NCI-H1092 treated with DMSO at 0.1 percent for 48 hours (cell line): Measurements from ENCODE around the gene SLC36A3.
"Not testable (repeated sequence)": the region's sequence is repeated elsewhere in the genome, so short reads cannot be mapped to it uniquely, and the experiment has no call there.

Source experiments
- DNase-seq: peaks from one replicate; lab custom pipeline; 2025; lab: John Stamatoyannopoulos, UW

The SLC36A3 gene

GRCh38 chr5:151303666-151304065 lies at the start of gene SLC36A3:
Gene SLC36A3, minus strand, starts transcription at chr5:151303766. Its CDS starts 412 bp downstream, at chr5:151303354.
- DNase-seq, result no peak

- no peak for DNase-seq
These were observed 48.1 kb upstream of the SLC36A3 start for GRCh38 chr5:151351671-151352070.

- no peak for DNase-seq
These were observed 45.2 kb upstream of the SLC36A3 start for GRCh38 chr5:151348789-151349188.

GRCh38 chr5:151347369-151347768 lies 43.8 kb upstream of the SLC36A3 start, which contains the start of gene SLC36A2:
Gene SLC36A2, minus strand, starts transcription at chr5:151347559. Its CDS starts 99 bp downstream, at chr5:151347460.
- no peak for DNase-seq

- DNase-seq, result no peak
These were observed 42.4 kb upstream of the SLC36A3 start for GRCh38 chr5:151345808-151346478.

- no peak for DNase-seq
These were observed 41.7 kb upstream of the SLC36A3 start for GRCh38 chr5:151345187-151345807.

GRCh38 chr5:151344088-151344487 lies 40.5 kb upstream of the SLC36A3 start:
- no peak for DNase-seq

- no peak for DNase-seq
These were observed 36.4 kb upstream of the SLC36A3 start for GRCh38 chr5:151340004-151340403.

GRCh38 chr5:151338734-151339133 lies 35.2 kb upstream of the SLC36A3 start:
- no peak for DNase-seq

GRCh38 chr5:151332857-151333256 lies 29.3 kb upstream of the SLC36A3 start:
- DNase-seq, result no peak

GRCh38 chr5:151328734-151329133 lies 25.2 kb upstream of the SLC36A3 start:
- DNase-seq, result no peak

- no peak for DNase-seq
These were observed 24.0 kb upstream of the SLC36A3 start for GRCh38 chr5:151327585-151327984.

- DNase-seq, result no peak
These were observed 22.7 kb upstream of the SLC36A3 start for GRCh38 chr5:151326266-151326665.

- DNase-seq, result no peak
These were observed 16.9 kb upstream of the SLC36A3 start for GRCh38 chr5:151320481-151320880.

GRCh38 chr5:151318850-151319732 lies 15.5 kb upstream of the SLC36A3 start:
- no peak for DNase-seq

GRCh38 chr5:151317871-151318270 lies 14.3 kb upstream of the SLC36A3 start:
- no peak for DNase-seq

GRCh38 chr5:151315998-151316597 lies 12.5 kb upstream of the SLC36A3 start:
- peak; percentile 30 for DNase-seq

- DNase-seq, result no peak
These were observed 9.8 kb upstream of the SLC36A3 start for GRCh38 chr5:151313357-151313756.

- no peak for DNase-seq
These were observed 9.3 kb upstream of the SLC36A3 start for GRCh38 chr5:151312756-151313324.

GRCh38 chr5:151310932-151311331 lies 7.4 kb upstream of the SLC36A3 start:
- DNase-seq, result no peak

GRCh38 chr5:151309821-151310220 lies 6.3 kb upstream of the SLC36A3 start:
- DNase-seq, result not testable (repeated sequence)

- DNase-seq, result not testable (repeated sequence)
These were observed 5.7 kb upstream of the SLC36A3 start for GRCh38 chr5:151309266-151309665.
